Fibroblast of villous mesenchyme (primary cell): ENCODE data around the gene IL17RD. TPM values are rescaled to one million over a fixed set of nuclear protein-coding genes. Genes with fewer than 3 reads are reported as not detected.

Experiments used
- DNase-seq: peaks from one replicate; pipeline ENCODE4 v3.0.0-alpha.2; 2010; ENCODE audit warnings: low read depth
- H3K4me3 ChIP-seq: 2 replicates; pipeline ENCODE4 v1.5.1; 2011; ENCODE audit warnings: low read depth, mild to moderate bottlenecking, low read length
- CTCF ChIP-seq: IDR thresholded peaks from 2 replicates; pipeline ENCODE4 v1.5.1; 2012; ENCODE audit warnings: low read depth, mild to moderate bottlenecking, low read length; ENCODE audit not compliant: insufficient read depth
- total RNA-seq: library from RNA; depleted of rRNA; stranded (reverse); fragments of >200 nt; gene quantifications from 2 replicates; pipeline ENCODE4 v1.2.3, GENCODE V29; 2012

IL17RD gene
- total RNA-seq, 1 donor: 0.86 TPM

GRCh38 chr3:57152151-57153143 is 12.7 kb downstream of the IL17RD start:
- TF ChIP-seq CTCF: no peak
- DNase-seq: no peak
- H3K4me3 ChIP-seq: no peak overlapping the region

GRCh38 chr3:57151749-57152148 is 13.4 kb downstream of the IL17RD start:
- TF ChIP-seq CTCF: no peak
- DNase-seq: no peak
- H3K4me3 ChIP-seq: no peak overlapping the region

GRCh38 chr3:57151021-57151449 is 14.1 kb downstream of the IL17RD start:
- TF ChIP-seq CTCF: no peak
- DNase-seq: peak; percentile 30
- H3K4me3 ChIP-seq: no peak overlapping the region

- H3K4me3 ChIP-seq: no peak overlapping the region
- no peak for TF ChIP-seq CTCF
- DNase-seq: no peak
Measured at GRCh38 chr3:57150113-57150581, 15.0 kb downstream of the IL17RD start.

GRCh38 chr3:57147071-57147470 is 18.1 kb downstream of the IL17RD start:
- no peak overlapping the region for H3K4me3 ChIP-seq
- peak; percentile 48 for DNase-seq
- TF ChIP-seq CTCF: no peak

- TF ChIP-seq CTCF: no peak
- no peak overlapping the region for H3K4me3 ChIP-seq
- no peak for DNase-seq
Measured at GRCh38 chr3:57145852-57146251, 19.3 kb downstream of the IL17RD start.
